Large intestine (tissue), 3 donors: ENCODE results near the gene CUX1. TPM values are rescaled to one million over a fixed set of nuclear protein-coding genes. Genes with fewer than 3 reads are reported as not detected.

ENCODE experiments used
- DNase-seq, 2 donors: peaks; one replicate each; pipeline versions ENCODE4 v3.0.0 to v3.0.0-alpha.2; 2013
- H3K27ac ChIP-seq: one replicate; pipeline ENCODE4 v1.5.1; 2013; ENCODE audit warnings: low read length
- H3K27me3 ChIP-seq: 2 replicates; pipeline ENCODE4 v1.6.1; 2013; ENCODE audit warnings: low read length; ENCODE audit not compliant: control insufficient read depth, insufficient read depth
- H3K36me3 ChIP-seq: 2 replicates; pipeline ENCODE4 v1.6.1; 2013; ENCODE audit warnings: low read length; ENCODE audit not compliant: control insufficient read depth, insufficient read depth
- H3K4me1 ChIP-seq: one replicate; pipeline ENCODE4 v1.6.1; 2013; ENCODE audit warnings: low read length; ENCODE audit not compliant: control insufficient read depth, insufficient read depth
- H3K4me3 ChIP-seq: one replicate; pipeline ENCODE4 v1.5.1; 2013; ENCODE audit warnings: low read length
- H3K9me3 ChIP-seq: one replicate; pipeline ENCODE4 v1.6.1; 2013; ENCODE audit warnings: mild to moderate bottlenecking, low read depth, low read length, moderate library complexity; ENCODE audit not compliant: control insufficient read depth
- WGBS: methylation state at CpG from one replicate; pipeline ENCODE4 v1.1.5; 2013; ENCODE audit warnings: low lambda C conversion rate; ENCODE audit not compliant: insufficient coverage; 5-methylcytosine and 5-hydroxymethylcytosine counted together
- polyA plus RNA-seq: library from polyadenylated mRNA; unstranded; fragments of 120-200 nt; gene quantifications from one replicate; pipeline ENCODE4 v1.2.1, GENCODE V29; 2013

Gene CUX1
- polyA plus RNA-seq, 1 donor: 72.9 TPM

GRCh38 chr7:102155821-102156441, 338.5 kb downstream of the CUX1 start:
- Histone ChIP-seq H3K9me3 (peaks cover 4% of the 10 kb centered on the region), H3K27ac (peak overlapping the region; percentile 89), H3K4me1 (peaks cover 57% of the 10 kb centered on the region), H3K36me3 (peaks cover 21% of the 10 kb centered on the region), H3K27me3 (no peaks in the 10 kb centered on the region), H3K4me3 (no peak overlapping the region)
- no CpG with 5 or more reads among the region's 10 CpGs for WGBS
- peak; percentile 56 to 85 for DNase-seq

- no peak for DNase-seq
- WGBS: no CpG with 5 or more reads among the region's 9 CpGs
- peaks cover 4% of the 10 kb centered on the region for H3K9me3 ChIP-seq
- peaks cover 50% of the 10 kb centered on the region for H3K4me1 ChIP-seq
- H3K4me3 ChIP-seq: no peak overlapping the region
- peak overlapping the region; percentile 89 for H3K27ac ChIP-seq
- H3K27me3 ChIP-seq: no peaks in the 10 kb centered on the region
- peaks cover 21% of the 10 kb centered on the region for H3K36me3 ChIP-seq
These were observed 339.4 kb downstream of the CUX1 start for GRCh38 chr7:102156867-102157266.

- H3K9me3 ChIP-seq: no peaks in the 10 kb centered on the region
- no peaks in the 10 kb centered on the region for H3K4me1 ChIP-seq
- H3K27me3 ChIP-seq: no peaks in the 10 kb centered on the region
- H3K36me3 ChIP-seq: peaks cover 50% of the 10 kb centered on the region
- no CpG with 5 or more reads among the region's 6 CpGs for WGBS
- no peak overlapping the region for H3K27ac ChIP-seq
- DNase-seq: no peak
- H3K4me3 ChIP-seq: no peak overlapping the region
These were observed 347.7 kb downstream of the CUX1 start for GRCh38 chr7:102165136-102165535.

GRCh38 chr7:102167254-102167653, 349.8 kb downstream of the CUX1 start:
- WGBS: no CpG with 5 or more reads among the region's 6 CpGs
- Histone ChIP-seq H3K9me3 (no peaks in the 10 kb centered on the region), H3K4me1 (no peaks in the 10 kb centered on the region), H3K27me3 (no peaks in the 10 kb centered on the region), H3K27ac (no peak overlapping the region), H3K36me3 (peaks cover 60% of the 10 kb centered on the region), H3K4me3 (no peak overlapping the region)
- no peak for DNase-seq

- Histone ChIP-seq H3K4me1 (no peaks in the 10 kb centered on the region), H3K4me3 (no peak overlapping the region), H3K9me3 (no peaks in the 10 kb centered on the region), H3K36me3 (peaks cover 52% of the 10 kb centered on the region), H3K27me3 (no peaks in the 10 kb centered on the region), H3K27ac (no peak overlapping the region)
- no peak for DNase-seq
- 79% methylated on average over 3 of the region's 14 CpGs for WGBS
These were observed 352.4 kb downstream of the CUX1 start for GRCh38 chr7:102169651-102170392.

GRCh38 chr7:102170393-102170970, 353.1 kb downstream of the CUX1 start:
- H3K4me3 ChIP-seq: no peak overlapping the region
- no CpG with 5 or more reads among the region's 22 CpGs for WGBS

GRCh38 chr7:102173669-102174068, 356.2 kb downstream of the CUX1 start:
- DNase-seq: no peak
- Histone ChIP-seq H3K27me3 (no peaks in the 10 kb centered on the region), H3K36me3 (peaks cover 52% of the 10 kb centered on the region), H3K4me1 (no peaks in the 10 kb centered on the region), H3K9me3 (no peaks in the 10 kb centered on the region), H3K4me3 (no peak overlapping the region), H3K27ac (no peak overlapping the region)
- no CpG with 5 or more reads among the region's 13 CpGs for WGBS

More at GRCh38 chr7:102170393-102170970, 353.1 kb downstream of the CUX1 start:
- Histone ChIP-seq H3K36me3 (peaks cover 54% of the 10 kb centered on the region), H3K9me3 (no peaks in the 10 kb centered on the region), H3K4me1 (no peaks in the 10 kb centered on the region), H3K27ac (no peak overlapping the region), H3K27me3 (no peaks in the 10 kb centered on the region)
- no peak for DNase-seq

- no peak for DNase-seq
- H3K27ac ChIP-seq: no peak overlapping the region
These were observed 358.2 kb downstream of the CUX1 start for GRCh38 chr7:102175423-102176170.

GRCh38 chr7:102178410-102178809, 361.0 kb downstream of the CUX1 start:
- Histone ChIP-seq H3K4me1 (no peaks in the 10 kb centered on the region), H3K4me3 (no peak overlapping the region), H3K27ac (no peak overlapping the region), H3K9me3 (no peaks in the 10 kb centered on the region), H3K27me3 (no peaks in the 10 kb centered on the region), H3K36me3 (peaks cover 68% of the 10 kb centered on the region)
- WGBS: no CpG with 5 or more reads among the region's 18 CpGs
- no peak for DNase-seq

More at GRCh38 chr7:102175423-102176170, 358.2 kb downstream of the CUX1 start:
- Histone ChIP-seq H3K27me3 (no peaks in the 10 kb centered on the region), H3K4me1 (no peaks in the 10 kb centered on the region), H3K9me3 (no peaks in the 10 kb centered on the region), H3K36me3 (peaks cover 66% of the 10 kb centered on the region), H3K4me3 (no peak overlapping the region)
- WGBS: 89% methylated on average over 8 of the region's 24 CpGs

- Histone ChIP-seq H3K9me3 (no peaks in the 10 kb centered on the region), H3K4me3 (no peak overlapping the region), H3K27me3 (no peaks in the 10 kb centered on the region), H3K4me1 (no peaks in the 10 kb centered on the region), H3K36me3 (peaks cover 74% of the 10 kb centered on the region), H3K27ac (no peak overlapping the region)
- WGBS: 91% methylated on average over 5 of the region's 10 CpGs
- no peak for DNase-seq
These were observed 363.3 kb downstream of the CUX1 start for GRCh38 chr7:102180727-102181126.
